ENCODE results near the gene DNAJC3. TPM values are rescaled to one million over a fixed set of nuclear protein-coding genes. Genes with fewer than 3 reads are reported as not detected.
A peak's percentile ranks its signal among the peaks of the same experiment; 100 is the strongest.

The DNAJC3 gene
- polyA plus RNA-seq, 1 of the 3 experiments (the other 2 are of a cell fraction): 5.8 TPM

DNA sequence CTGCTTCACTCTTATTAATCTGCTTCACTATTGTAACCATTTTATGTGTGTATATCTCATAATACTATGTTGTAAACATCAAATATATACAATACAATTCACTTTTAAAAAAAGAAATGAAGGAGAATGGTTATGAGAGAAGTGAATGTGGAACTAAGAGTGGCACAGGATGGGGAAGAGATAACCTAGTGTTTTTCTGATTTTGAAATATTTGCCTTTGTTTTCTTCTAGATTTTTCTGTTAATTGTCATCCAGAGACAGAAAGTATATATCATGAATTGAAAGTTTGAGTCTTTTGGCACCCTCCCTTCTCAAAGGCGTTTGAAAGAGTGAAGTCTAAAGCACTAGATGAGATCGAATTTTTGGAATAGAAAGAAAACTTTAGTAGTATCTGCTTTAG lies 2.8 kb downstream of the DNAJC3 start:
- H3K4me2 ChIP-seq: 0 out of 2 replicates have a peak overlapping the region, but pooled peaks have one; percentile 77

More for the DNA sequence above, 2.8 kb downstream of the DNAJC3 start:
- H3K9me2 ChIP-seq: no peaks in the 10 kb centered on the region
- no peak overlapping the region for H3K4me3 ChIP-seq (ENCODE audit: low read depth in 2 of 2, low read length in 1 of 2)
- peaks cover 24% of the 10 kb centered on the region; the same call in 1 of the 2 replicates for H4K20me1 ChIP-seq (ENCODE audit: insufficient read depth)
- no peak overlapping the region for H2AFZ ChIP-seq (ENCODE audit: low read depth)
- H3K9me3 ChIP-seq: no peaks in the 10 kb centered on the region
- CTCF ChIA-PET: interaction anchor here (0.7 to 1.2 kb wide), 2 partner anchors 19 to 41 kb away, joined by 3 read pairs; no protein-coding TSS in a partner anchor
- H3K27me3 ChIP-seq (ENCODE audit: insufficient read depth): no peaks in the 10 kb centered on the region
- H3F3A ChIP-seq (replicated peaks; ENCODE audit: insufficient read depth): peaks cover 7% of the 10 kb centered on the region
- no peak overlapping the region; a peak in 1 of 4 replicates for H3K27ac ChIP-seq (ENCODE audit: low read depth in 2 of 2, low read length in 1 of 2)
- peaks cover 79% of the 10 kb centered on the region for H3K79me2 ChIP-seq (ENCODE audit: insufficient read depth)
- POLR2A ChIA-PET: no interaction called here
- H3K9ac ChIP-seq: no peak overlapping the region
- 83% methylated on average over 2 of the region's 2 CpGs for WGBS (ENCODE audit: low lambda C conversion rate)
- peaks cover 0 to 5% of the 10 kb centered on the region in 2 experiments for H3K36me3 ChIP-seq (replicated peaks in 1 of 2; ENCODE audit: control insufficient read depth in 1 of 2, insufficient read depth in 2 of 2, low read length in 1 of 2)
- H3K4me1 ChIP-seq (ENCODE audit: control insufficient read depth in 1 of 2, insufficient read depth in 2 of 2, low read depth in 1 of 2, low read length in 1 of 2): peaks cover 6% of the 10 kb centered on the region in 2 experiments; a peak in 3 of 4 replicates
- DNase-seq: no peak
- TF ChIP-seq, protein P1, sequence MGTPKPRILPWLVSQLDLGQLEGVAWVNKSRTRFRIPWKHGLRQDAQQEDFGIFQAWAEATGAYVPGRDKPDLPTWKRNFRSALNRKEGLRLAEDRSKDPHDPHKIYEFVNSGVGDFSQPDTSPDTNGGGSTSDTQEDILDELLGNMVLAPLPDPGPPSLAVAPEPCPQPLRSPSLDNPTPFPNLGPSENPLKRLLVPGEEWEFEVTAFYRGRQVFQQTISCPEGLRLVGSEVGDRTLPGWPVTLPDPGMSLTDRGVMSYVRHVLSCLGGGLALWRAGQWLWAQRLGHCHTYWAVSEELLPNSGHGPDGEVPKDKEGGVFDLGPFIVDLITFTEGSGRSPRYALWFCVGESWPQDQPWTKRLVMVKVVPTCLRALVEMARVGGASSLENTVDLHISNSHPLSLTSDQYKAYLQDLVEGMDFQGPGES (IDR thresholded peaks at IDR 0.05; ENCODE audit: low read depth, low read length): no peak
- TF ChIP-seq TEAD4 (IDR thresholded peaks at IDR 0.05; ENCODE audit: borderline replicate concordance, insufficient read depth): no peak
- TF ChIP-seq, protein P2, sequence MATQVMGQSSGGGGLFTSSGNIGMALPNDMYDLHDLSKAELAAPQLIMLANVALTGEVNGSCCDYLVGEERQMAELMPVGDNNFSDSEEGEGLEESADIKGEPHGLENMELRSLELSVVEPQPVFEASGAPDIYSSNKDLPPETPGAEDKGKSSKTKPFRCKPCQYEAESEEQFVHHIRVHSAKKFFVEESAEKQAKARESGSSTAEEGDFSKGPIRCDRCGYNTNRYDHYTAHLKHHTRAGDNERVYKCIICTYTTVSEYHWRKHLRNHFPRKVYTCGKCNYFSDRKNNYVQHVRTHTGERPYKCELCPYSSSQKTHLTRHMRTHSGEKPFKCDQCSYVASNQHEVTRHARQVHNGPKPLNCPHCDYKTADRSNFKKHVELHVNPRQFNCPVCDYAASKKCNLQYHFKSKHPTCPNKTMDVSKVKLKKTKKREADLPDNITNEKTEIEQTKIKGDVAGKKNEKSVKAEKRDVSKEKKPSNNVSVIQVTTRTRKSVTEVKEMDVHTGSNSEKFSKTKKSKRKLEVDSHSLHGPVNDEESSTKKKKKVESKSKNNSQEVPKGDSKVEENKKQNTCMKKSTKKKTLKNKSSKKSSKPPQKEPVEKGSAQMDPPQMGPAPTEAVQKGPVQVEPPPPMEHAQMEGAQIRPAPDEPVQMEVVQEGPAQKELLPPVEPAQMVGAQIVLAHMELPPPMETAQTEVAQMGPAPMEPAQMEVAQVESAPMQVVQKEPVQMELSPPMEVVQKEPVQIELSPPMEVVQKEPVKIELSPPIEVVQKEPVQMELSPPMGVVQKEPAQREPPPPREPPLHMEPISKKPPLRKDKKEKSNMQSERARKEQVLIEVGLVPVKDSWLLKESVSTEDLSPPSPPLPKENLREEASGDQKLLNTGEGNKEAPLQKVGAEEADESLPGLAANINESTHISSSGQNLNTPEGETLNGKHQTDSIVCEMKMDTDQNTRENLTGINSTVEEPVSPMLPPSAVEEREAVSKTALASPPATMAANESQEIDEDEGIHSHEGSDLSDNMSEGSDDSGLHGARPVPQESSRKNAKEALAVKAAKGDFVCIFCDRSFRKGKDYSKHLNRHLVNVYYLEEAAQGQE (IDR thresholded peaks at IDR 0.05; ENCODE audit: low read depth, low read length): no peak
- no peak for TF ChIP-seq MEF2A (IDR thresholded peaks at IDR 0.05; ENCODE audit: borderline replicate concordance, low read depth)
- TF ChIP-seq POLR2AphosphoS5 (IDR thresholded peaks at IDR 0.05; ENCODE audit: low read depth, low read length): no peak
- TF ChIP-seq EZH2phosphoT487 (IDR thresholded peaks at IDR 0.05; ENCODE audit: borderline replicate concordance, low read depth): no peak
- TF ChIP-seq SMC3 (IDR thresholded peaks at IDR 0.05; ENCODE audit: low read depth, low read length): no peak
- no peak for TF ChIP-seq SIN3A (IDR thresholded peaks at IDR 0.05; ENCODE audit: borderline replicate concordance, low read depth, low read length)
- TF ChIP-seq, protein P3, sequence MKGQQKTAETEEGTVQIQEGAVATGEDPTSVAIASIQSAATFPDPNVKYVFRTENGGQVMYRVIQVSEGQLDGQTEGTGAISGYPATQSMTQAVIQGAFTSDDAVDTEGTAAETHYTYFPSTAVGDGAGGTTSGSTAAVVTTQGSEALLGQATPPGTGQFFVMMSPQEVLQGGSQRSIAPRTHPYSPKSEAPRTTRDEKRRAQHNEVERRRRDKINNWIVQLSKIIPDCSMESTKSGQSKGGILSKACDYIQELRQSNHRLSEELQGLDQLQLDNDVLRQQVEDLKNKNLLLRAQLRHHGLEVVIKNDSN (IDR thresholded peaks at IDR 0.05; ENCODE audit: borderline replicate concordance, low read depth): no peak
- no peak for TF ChIP-seq MXI1 (IDR thresholded peaks at IDR 0.05; ENCODE audit: low read depth, low read length)
- TF ChIP-seq CHD2 (IDR thresholded peaks at IDR 0.05; ENCODE audit: low read length, partially characterized antibody): no peak
- no peak for TF ChIP-seq RCOR1 (IDR thresholded peaks at IDR 0.05; ENCODE audit: low read length)
- TF ChIP-seq FOXM1 (IDR thresholded peaks at IDR 0.05; ENCODE audit: low read depth): no peak
- TF ChIP-seq ELF1 (IDR thresholded peaks at IDR 0.05): no peak
- TF ChIP-seq, protein P4, sequence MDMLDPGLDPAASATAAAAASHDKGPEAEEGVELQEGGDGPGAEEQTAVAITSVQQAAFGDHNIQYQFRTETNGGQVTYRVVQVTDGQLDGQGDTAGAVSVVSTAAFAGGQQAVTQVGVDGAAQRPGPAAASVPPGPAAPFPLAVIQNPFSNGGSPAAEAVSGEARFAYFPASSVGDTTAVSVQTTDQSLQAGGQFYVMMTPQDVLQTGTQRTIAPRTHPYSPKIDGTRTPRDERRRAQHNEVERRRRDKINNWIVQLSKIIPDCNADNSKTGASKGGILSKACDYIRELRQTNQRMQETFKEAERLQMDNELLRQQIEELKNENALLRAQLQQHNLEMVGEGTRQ (IDR thresholded peaks at IDR 0.05; ENCODE audit: borderline replicate concordance, low read depth, low read length): no peak
- TF ChIP-seq RAD21 (IDR thresholded peaks at IDR 0.05; ENCODE audit: low read length): no peak
